Retinal pigment epithelial cell (primary cell): Measurements from ENCODE around the gene C2orf78.
A peak's percentile ranks its signal among the peaks of the same experiment; 100 is the strongest.

Experiments used
- DNase-seq: peaks from one replicate; pipeline ENCODE4 v3.0.0-alpha.2; 2010; ENCODE audit warnings: low read depth
- H3K4me3 ChIP-seq: 2 replicates; pipeline ENCODE4 v1.5.1; 2011; ENCODE audit warnings: mild to moderate bottlenecking, low read length, control low read depth, moderate library complexity
- TF ChIP-seq, protein P1 (sequence below): conservative IDR thresholded peaks from 2 replicates; pipeline ENCODE4 v1.5.1; 2011; ENCODE audit warnings: low read depth, low read length, control low read depth, inconsistent platforms

C2orf78 gene

DNA sequence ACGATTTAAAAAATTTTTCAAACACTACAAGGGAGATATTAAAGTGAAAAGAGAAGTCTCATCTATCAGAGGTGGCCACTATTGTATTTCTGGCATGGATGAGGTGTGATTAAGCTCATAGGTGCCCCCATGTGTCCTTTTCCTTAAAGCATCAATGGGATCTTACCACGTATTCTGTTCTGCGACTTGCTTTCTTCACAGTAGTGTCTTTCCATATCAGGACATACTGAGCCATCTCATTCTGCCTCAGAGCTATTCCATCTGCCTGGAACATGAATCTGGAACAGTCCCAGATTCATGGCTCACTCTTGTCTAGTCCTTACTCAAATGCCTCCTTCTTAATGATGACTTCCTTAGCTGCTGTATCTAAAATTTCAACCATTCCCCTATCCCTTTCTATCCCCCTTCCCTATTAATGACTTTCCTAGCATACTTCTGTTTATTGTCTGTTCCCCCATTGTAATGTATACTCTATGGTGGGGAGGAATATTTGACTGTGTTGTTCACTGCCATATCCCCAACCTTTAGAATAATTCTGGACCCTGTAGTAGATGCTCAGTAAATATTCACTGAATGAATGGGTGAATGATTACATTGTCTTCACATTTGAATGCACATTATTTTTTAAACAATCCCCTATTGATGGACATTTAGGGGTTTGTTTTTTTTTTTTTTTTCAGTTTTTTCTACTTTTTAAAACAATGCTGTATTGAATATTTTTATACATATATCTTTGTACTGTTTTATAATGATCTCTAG, 55.8 kb downstream of the C2orf78 start:
- no peak overlapping the region for H3K4me3 ChIP-seq
- no peak for DNase-seq
- TF ChIP-seq, protein P1, sequence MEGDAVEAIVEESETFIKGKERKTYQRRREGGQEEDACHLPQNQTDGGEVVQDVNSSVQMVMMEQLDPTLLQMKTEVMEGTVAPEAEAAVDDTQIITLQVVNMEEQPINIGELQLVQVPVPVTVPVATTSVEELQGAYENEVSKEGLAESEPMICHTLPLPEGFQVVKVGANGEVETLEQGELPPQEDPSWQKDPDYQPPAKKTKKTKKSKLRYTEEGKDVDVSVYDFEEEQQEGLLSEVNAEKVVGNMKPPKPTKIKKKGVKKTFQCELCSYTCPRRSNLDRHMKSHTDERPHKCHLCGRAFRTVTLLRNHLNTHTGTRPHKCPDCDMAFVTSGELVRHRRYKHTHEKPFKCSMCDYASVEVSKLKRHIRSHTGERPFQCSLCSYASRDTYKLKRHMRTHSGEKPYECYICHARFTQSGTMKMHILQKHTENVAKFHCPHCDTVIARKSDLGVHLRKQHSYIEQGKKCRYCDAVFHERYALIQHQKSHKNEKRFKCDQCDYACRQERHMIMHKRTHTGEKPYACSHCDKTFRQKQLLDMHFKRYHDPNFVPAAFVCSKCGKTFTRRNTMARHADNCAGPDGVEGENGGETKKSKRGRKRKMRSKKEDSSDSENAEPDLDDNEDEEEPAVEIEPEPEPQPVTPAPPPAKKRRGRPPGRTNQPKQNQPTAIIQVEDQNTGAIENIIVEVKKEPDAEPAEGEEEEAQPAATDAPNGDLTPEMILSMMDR = no peak

DNA sequence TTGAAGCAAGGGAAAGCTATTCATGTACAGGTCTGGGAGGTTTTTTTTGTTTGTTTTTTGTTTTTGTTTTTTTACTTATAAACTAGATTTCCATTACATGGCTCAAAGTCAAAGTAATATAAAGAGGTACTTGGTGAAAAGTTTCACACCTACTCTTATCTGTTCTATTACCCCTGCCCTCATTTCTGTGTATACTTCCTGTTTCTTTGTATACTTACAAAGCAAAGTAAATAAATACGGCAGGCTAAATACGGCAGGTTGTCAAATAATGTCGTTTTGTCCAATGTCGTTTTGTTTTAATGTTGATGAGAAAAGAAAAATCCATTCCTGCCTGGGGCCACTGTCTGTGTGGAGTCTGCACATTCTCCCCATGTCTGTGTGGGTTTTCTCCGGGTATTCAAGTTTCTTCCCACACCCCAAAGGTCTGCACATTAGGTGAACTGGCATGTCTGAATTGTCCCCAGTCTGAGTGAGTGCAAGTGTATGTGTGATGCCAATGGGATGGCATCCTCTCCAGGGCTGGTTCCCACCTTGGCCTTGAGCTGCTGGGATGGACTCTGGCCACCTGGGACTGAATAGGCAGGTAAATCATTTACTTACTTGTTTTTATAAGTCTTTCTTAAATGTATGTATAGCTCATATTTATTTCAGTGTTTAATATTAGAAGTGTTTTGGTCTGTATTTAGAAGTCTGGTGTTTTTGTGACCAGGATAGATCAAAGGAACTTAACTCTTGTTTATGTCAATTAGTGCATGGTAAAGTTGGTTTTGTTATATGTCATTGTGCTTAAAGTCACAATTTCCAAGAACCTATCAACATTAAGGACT, 58.1 kb downstream of the C2orf78 start:
- no peak for DNase-seq
- no peak overlapping the region for H3K4me3 ChIP-seq
- TF ChIP-seq, protein P1 = no peak

DNA sequence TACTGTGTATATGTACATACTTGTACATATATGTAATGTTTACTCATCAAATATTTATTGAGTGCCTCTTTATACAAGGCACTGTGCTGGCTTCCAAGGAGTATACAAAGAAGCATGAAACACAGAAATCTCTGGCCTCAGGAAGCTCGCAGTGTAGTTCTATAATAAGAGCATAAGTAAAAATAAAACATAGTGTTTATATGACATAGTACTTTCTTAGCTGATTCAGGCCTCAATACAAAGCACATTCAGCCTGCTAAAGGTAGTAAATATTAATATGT, 58.7 kb downstream of the C2orf78 start:
- DNase-seq = no peak
- TF ChIP-seq, protein P1 = no peak
- H3K4me3 ChIP-seq = no peak overlapping the region

GRCh38 chr2:73844087-73844486, 60.1 kb downstream of the C2orf78 start:
- no peak overlapping the region for H3K4me3 ChIP-seq
- DNase-seq = no peak
- TF ChIP-seq, protein P1 = no peak

DNA sequence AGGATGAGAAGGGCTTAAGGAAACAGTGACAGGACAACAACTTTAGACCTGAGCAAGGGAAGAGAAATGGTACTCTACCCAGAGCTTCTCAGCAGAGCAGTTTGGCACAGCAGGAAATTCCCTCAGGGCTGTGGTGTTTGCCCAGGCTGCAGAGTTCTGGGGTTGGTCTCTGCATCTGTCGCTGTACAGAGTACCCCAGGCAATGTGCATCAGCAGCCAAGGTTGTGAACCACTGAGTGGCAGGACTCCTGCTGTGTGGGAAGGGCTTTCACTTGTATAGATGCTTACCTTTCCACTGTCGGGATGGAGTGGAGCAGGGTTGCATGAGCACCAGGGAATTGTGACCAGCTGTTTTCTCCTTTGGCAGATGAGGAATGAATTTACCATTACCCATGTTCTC, 66.0 kb downstream of the C2orf78 start:
- DNase-seq = no peak
- TF ChIP-seq, protein P1 = no peak
- H3K4me3 ChIP-seq = no peak overlapping the region

DNA sequence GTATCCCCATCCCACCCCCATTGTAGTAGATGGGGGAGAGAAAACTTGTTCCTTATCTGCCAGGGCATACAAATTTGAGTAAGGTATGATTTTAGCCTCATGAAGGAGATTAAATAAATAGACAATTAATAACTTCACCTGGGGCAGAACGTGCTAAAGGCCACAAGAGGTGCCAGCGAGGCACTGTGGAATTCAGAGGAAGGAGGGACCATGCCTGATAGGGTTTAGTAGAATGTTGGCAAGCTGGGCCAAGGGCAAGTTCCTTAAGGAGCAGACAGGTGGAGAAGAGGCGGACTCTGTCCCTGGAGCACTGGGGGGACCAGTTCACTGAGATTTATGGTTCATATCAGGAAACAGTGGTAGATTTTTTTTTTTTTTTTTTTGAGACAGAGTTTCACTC, 67.3 kb downstream of the C2orf78 start:
- no peak overlapping the region for H3K4me3 ChIP-seq
- DNase-seq = no peak
- TF ChIP-seq, protein P1 = peak; percentile 48

- no peak for DNase-seq
- TF ChIP-seq, protein P1 = no peak
- no peak overlapping the region for H3K4me3 ChIP-seq
These were observed 68.0 kb downstream of the C2orf78 start for GRCh38 chr2:73852020-73852419.
